ENCODE data around the gene ACTRT2.

ACTRT2 gene

DNA sequence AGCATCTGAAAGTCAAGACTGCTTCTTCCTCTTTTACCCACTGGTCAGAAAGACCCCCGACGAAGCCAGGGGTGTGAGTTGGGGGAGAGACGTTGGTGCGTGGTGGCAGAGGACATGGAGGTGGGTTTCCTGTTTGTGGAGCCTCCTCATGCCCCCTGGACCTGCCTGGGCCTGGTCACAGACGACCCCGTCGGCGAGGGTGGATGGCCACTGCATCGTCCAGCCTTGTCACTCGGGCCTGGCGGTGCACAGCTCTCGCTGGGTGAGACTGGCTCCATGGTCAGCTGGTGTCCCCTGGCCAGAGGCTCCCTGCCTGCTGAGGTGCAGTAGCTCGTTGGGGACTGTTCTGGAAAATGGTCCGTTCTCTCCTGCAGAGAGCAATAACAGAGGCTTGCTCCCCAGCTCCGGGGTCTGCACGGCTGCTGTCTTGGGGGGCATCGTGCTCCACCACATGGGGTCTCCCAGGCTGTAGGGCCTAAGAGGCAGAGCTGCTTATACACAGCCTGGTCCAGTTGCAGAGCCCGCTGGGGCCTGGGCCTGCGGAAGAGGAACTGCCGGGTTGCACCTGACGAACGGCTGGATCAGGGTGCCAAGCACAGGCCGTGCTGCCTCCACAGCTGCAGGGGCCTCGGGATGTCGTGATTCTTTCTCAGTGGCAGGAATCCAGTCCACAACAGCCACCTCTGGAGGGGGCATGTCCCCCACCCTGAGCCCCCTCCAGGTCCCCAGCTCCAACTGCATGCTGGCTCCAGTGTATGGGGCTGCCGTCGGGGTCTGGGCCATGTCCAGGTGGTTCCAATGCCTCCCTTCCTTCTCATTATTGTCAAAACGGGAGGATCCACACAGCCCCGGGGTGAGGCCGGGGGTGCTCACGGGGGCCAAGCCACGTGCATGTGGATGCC is 18.0 kb upstream of the ACTRT2 start:
- DNase-seq = no peak

GRCh38 chr1:3003941-3004270 is 17.4 kb upstream of the ACTRT2 start:
- no peak for DNase-seq

GRCh38 chr1:3004285-3005205 is 16.7 kb upstream of the ACTRT2 start:
- no peak for DNase-seq

GRCh38 chr1:3005771-3006170 is 15.5 kb upstream of the ACTRT2 start:
- no peak for DNase-seq

GRCh38 chr1:3007298-3008147 is 13.7 kb upstream of the ACTRT2 start:
- DNase-seq = no peak

GRCh38 chr1:3009021-3009420 is 12.2 kb upstream of the ACTRT2 start:
- DNase-seq = no peak

GRCh38 chr1:3009556-3009955 is 11.7 kb upstream of the ACTRT2 start:
- DNase-seq = no peak

- no peak for DNase-seq
Measured at GRCh38 chr1:3011127-3011526, 10.1 kb upstream of the ACTRT2 start.

DNA sequence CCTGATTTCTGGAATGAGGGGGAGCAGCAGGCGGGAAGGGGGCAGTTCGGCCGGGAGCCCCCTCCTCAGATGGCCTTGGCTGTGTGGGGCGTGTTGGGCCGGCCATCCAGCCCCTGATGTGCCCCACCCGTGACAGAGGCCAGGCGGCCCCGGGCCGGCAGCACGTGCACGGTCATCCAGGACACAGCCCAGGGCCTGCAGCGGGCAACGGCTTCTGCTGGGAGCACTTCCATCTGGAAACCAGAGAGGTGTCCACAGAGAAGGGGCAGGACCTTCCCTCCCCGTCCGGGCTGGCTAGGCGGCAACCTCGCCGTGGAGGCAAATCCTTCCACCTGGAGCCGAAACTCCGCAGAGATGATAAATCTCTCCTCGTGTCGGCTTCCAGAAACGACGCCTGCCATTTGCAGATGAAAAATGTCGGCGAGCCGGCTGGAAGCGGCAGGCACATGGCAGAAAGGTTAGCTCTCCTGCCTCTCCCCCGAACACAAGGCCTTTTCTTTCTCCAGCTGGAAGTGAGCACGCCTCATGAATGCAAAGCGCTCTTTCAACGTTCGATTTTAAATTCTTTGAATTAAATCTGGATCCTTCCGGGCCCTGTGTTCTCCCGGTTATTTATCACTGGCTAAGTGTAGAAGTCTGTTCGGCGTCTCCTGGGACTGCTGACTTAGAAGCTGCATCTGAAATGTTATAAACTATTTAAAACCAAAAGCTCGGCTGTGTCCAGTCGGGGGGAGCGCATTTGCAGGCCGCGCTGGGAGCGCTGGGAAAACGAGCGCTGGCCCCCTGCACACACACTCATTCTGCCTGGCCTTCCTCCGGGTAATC is 9.4 kb upstream of the ACTRT2 start:
- no peak for DNase-seq

DNA sequence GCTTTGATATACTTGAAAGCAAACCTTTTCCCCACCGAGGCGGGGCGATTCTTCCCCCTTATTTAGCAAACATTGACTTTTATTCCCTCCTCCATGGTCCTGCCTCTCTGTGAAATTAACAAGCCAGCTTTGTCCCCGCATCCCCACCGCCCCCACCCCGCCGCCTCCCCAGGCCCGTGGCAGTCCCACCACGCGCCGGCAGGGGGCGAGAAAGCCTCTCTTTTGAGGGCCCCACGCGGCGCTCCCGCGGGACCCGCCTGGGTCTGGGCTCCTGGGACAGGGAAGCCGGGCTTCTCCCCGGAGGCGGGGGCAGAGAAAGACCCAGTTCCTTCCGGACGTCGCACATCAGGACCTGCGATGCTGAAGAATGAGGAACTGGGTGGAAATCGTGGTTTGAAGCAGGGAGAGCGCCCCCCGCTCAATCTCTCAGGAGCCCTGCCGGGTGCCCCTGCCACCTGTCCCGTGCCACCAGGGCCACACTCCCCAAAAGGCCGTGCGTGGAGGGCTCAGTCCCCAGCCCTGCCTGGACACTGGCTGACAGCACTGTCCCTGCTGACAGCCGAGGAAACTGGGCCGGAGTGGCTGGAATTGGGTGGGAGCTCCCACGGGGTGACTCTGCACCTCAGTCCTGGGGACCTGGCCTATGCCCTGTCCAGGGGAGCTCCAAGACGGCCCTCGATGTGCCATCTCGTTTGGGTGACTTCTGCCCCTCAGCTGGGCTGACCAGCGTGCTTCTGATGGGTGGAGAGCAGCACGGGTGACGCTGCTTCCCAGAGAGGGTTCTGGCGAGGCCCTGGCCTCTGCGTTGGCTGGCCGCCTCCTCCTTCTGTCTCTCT is 8.6 kb upstream of the ACTRT2 start:
- no peak for DNase-seq

- no peak for DNase-seq
Measured at GRCh38 chr1:3013371-3014049, 7.8 kb upstream of the ACTRT2 start.

DNA sequence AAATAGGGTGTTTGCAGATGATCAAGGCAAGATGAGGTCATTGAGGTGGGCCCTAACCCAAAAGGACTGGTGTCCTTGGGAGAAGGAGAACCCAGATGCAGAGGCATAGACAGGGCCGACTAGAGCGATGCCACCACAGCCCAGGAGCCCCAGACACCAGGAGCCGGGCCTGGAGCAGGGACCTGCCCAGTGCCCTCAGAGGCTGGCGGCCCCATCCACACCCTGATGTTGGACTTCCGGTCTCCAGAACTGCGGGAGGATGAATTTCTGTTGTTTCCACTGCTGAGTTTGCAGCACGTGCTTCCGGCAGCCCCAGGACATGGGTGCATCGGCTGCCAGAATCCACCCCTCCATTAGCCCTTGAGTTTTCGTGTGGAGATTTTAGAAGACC is 7.2 kb upstream of the ACTRT2 start:
- no peak for DNase-seq

DNA sequence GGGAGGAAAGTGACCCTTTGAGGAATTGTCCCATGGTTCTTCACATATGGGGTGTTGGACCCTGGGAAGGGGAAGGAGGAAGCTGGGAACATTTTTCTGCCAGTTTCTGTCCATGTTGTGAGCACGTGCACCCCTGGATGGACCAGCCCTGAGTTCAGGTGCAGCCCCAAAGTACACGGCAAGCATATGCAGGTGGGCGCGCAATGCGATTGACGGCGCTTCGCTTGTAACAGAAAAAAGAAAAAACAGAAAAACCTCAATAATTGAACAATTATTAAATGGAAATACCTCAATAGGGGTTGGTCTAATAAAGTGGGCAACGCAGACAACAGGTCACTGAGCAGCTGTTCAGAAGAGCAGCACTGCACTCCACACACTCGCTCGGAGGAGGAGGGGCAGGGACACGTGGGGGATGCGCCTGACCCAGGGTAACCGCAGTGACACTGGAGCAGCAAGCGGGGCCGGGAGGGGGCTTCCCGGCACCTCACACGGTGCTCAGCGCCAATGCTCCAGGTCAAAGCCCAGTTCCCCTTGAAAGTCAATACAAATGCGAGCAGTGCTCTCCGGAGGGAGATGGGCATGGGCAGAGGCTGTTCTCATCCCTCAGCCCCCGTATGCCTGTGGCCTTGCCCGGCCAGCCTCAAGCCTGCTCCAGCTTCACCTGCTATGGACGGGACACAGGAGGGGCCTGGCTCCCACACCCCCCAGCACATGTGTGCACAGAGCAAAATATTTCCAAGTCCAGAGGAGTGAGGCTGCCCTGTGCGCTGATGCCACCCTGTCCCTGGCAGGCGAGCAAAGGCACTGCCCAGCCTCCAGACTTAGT is 6.6 kb upstream of the ACTRT2 start:
- no peak for DNase-seq

DNA sequence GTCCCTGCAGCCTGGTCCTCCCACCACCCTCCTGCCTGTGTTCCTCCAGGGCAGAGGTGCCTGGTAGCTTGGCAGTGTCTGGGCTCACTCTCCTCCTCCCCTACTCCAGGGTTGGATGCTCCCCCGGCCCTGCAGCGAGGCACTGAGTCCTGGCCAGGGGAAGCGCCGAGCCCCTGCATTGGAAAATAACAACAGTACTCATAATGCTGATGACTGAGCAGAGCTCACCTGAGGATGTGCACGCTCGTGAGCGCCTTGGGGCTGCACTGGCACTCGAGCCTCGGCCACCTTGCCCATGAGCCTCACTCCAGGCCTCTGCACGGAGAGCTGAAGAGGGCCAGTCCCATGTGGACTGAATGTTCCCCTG is 6.0 kb upstream of the ACTRT2 start:
- DNase-seq = no peak

- DNase-seq = no peak
Measured at GRCh38 chr1:3015744-3016143, 5.5 kb upstream of the ACTRT2 start.

- no peak for DNase-seq
Measured at GRCh38 chr1:3016641-3017439, 4.4 kb upstream of the ACTRT2 start.

- DNase-seq = no peak
Measured at GRCh38 chr1:3017440-3018050, 3.7 kb upstream of the ACTRT2 start.

DNA sequence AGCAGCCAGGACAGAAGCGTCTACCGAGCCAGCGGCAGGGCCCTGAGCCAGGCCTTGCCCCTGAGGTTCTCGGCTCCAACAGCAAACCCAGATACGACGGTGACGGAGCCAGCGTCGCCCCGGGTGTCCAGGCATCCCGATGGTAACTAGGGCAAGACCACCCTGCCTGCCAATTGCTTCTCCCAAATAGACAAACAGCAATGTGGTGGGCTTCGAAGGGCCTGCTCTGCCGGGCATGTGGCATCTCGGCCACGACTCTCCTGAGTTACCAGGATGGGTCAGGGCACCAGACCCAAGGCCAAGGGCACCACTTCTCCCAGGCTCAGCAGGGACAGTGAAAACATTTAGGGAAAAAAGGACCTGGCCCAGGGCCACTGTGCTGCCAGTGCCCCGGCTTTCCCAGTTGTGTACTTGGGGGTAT is 3.2 kb upstream of the ACTRT2 start:
- no peak for DNase-seq
